Measurements from ENCODE around the gene BATF2. TPM values are rescaled to one million over a fixed set of nuclear protein-coding genes. Genes with fewer than 3 reads are reported as not detected.
A peak's percentile ranks its signal among the peaks of the same experiment; 100 is the strongest.

BATF2 gene
- total and polyA plus RNA-seq, 11 donors = 0.87 to 33.4 (median 1.6) TPM

DNA sequence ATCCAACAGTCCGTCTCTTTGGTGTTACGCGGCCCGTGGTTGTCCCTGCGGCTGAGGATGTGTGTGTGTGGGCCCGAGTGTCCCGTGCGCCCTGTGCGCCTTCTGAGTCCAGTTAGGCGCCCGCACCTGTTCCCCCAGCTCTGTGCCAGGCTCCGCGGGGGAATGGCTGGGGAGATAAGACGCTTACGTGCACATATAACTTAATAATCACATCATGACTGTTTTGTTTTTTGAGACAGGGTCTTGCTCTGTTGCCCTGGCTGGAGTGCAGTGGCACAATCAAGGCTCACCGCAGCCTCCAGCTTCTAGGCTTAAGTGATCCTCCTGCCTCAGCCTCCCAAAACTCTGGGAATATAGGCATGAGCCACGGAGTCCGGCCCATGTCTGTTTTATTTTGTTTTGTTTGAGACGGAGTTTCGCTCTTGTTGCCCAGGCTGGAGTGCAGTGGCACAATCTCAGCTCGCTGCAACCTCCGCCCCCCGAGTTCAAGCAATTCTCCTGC is 18.0 kb upstream of the BATF2 start:
- H3K36me3 ChIP-seq = peaks cover 0 to 22% (median 14%) of the 10 kb centered on the region in 9 donors
- ATAC-seq (no peak), DNase-seq (no peak)
- intact Hi-C loops (cut with DNase I) = loop anchor here (1.0 to 10.0 kb wide), 17 partner anchors 13 to 648 kb away; partner anchors contain the start of genes CDC42BPG (in 5 of the 10), PPP2R5B (in 5 of the 10), ZNHIT2 (in 5 of the 10) and CDCA5 (in 4 of the 10)
- H3K4me3 ChIP-seq = peak overlapping the region; percentile 61 to 89 (median 80)
- no peaks in the 10 kb centered on the region for H3K9me3 ChIP-seq
- H3K27me3 ChIP-seq = no peaks in the 10 kb centered on the region
- TF ChIP-seq CTCF (IDR thresholded peaks at IDR 0.05) = no peak
- no peak for TF ChIP-seq POLR2A (IDR thresholded peaks at IDR 0.05)
- H3K27ac ChIP-seq = peak overlapping the region; percentile 92 to 100 (median 99)
- 30 to 92% (median 36%) methylated on average over 8 to 23 of the region's 23 CpGs for WGBS, 4 donors
- H3K4me1 ChIP-seq = peaks cover 0 to 30% (median 14%) of the 10 kb centered on the region in 12 donors

- H3K27ac ChIP-seq = peak within 1 kb of the TSS; percentile 92 to 100 (median 99)
- peaks cover 0 to 30% (median 14%) of the 10 kb centered on the region in 12 donors for H3K4me1 ChIP-seq
- 0 to 1% (median 0%) methylated on average over 27 to 96 of the region's 96 CpGs for WGBS, 4 donors
- peak; percentile 95 to 96 (median 95) for DNase-seq
- H3K4me3 ChIP-seq = peak within 1 kb of the TSS; percentile 61 to 89 (median 80)
- ATAC-seq = peak; percentile 85 to 95 (median 94)
- peak; percentile 63 to 89 (median 78) for TF ChIP-seq CTCF (IDR thresholded peaks at IDR 0.05)
- peak in 1 of 2 donors; percentile 26 for TF ChIP-seq POLR2A (IDR thresholded peaks at IDR 0.05)
- H3K36me3 ChIP-seq = peaks cover 0 to 17% (median 9%) of the 10 kb centered on the region in 9 donors
- H3K27me3 ChIP-seq = no peaks in the 10 kb centered on the region
- intact Hi-C loops (cut with DNase I) = loop anchor here (1.0 to 10.0 kb wide), 16 partner anchors 13 to 169 kb away; partner anchors contain the start of genes PPP2R5B (in 5 of the 10), ZNHIT2 (in 5 of the 10), CDC42BPG (in 4 of the 10) and CDCA5 (in 4 of the 10)
- no peaks in the 10 kb centered on the region for H3K9me3 ChIP-seq
Observed at GRCh38 chr11:65013888-65014725, 17.3 kb upstream of the BATF2 start, which contains the start of gene ARL2. TSS of gene ARL2 (plus strand) at chr11:65014160. CDS start at chr11:65014208, 48 bp downstream.

DNA sequence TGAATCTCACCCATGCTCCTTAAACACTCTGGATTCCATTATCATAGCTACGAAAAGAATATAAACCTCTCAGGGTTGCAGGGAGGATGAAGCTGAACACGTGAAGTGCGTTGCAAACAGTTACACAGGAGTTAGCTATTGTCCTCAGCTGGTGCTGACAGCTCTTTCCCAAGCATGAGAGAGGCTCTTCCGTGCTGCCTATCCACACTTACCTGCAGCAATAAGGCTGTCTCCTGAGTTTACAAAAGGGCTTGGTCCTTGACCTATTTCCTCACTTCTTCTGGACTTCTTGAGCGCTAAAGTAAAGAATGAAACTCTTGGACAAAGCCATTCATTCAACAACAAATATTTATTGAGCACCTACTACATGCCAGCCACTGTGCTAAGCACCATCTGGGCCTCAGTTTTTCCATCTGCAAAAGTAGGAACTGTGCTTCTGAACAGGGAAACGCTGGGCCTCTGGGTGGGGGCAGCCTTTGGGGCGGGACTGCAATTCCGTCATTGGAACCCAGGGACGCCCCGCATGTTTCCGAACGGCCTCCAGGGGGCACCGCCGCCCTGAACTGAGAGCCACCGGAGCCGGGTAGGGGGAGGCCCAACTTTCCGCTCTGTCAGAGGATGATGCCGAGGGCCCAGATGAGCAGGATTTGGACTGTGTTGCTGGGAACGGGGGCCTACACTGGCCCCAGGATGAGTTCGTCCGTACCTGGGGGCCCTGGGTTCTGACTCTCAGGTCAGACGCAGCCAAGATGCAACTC is 16.5 kb upstream of the BATF2 start:
- ATAC-seq (peak; percentile 87 to 96 (median 92)), DNase-seq (peak; percentile 92 to 94 (median 93))
- Histone ChIP-seq H3K9me3 (no peaks in the 10 kb centered on the region), H3K27me3 (no peaks in the 10 kb centered on the region), H3K4me1 (peaks cover 0 to 30% (median 14%) of the 10 kb centered on the region in 12 donors), H3K27ac (peak overlapping the region; percentile 92 to 100 (median 99)), H3K4me3 (peak overlapping the region; percentile 61 to 89 (median 80)), H3K36me3 (peaks cover 0 to 9% (median under 1%) of the 10 kb centered on the region in 9 donors)
- intact Hi-C loops (cut with DNase I) = loop anchor here (2.0 to 10.0 kb wide), 12 partner anchors 69 to 169 kb away; partner anchors contain the start of genes ZNHIT2 (in 5 of the 10), CDC42BPG (in 4 of the 10), CDCA5 (in 4 of the 10) and PPP2R5B (in 4 of the 10)
- 13 to 20% (median 16%) methylated on average over 17 to 22 of the region's 22 CpGs for WGBS, 4 donors
- TF ChIP-seq CTCF (IDR thresholded peaks at IDR 0.05) (peak; percentile 49 to 85 (median 72)), POLR2A (IDR thresholded peaks at IDR 0.05) (no peak)
